ENCODE data around the gene PRX.
A peak's percentile ranks its signal among the peaks of the same experiment; 100 is the strongest.
"Not testable (repeated sequence)": the region's sequence is repeated elsewhere in the genome, so short reads cannot be mapped to it uniquely, and the experiment has no call there.

The PRX gene

DNA sequence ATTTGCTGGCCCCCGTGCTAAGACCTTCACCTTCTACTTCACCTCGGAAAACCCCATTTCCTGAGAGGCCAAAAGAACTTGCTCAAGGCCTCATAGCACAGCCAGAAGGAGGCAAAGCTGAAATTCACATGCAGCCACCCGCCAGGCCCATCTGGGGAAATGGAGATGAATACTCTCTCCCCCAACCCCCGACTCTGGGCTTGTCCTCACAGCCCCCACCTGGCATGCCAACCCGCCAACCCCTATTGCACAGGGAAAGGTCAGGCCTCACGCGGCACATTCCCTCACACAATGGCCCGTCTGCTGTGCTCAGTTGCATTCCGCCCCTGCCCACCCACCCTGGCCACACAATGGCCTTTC lies 3.2 kb downstream of the PRX start:
- no peak for DNase-seq
- no peaks in the 10 kb centered on the region for H3K36me3 ChIP-seq
- H3K4me3 ChIP-seq: no peak overlapping the region
- intact Hi-C loops (cut with DNase I; ENCODE audit: low total_unique reads): no loop called here
- TF ChIP-seq CTCF (IDR thresholded peaks at IDR 0.05): no peak
- H3K27me3 ChIP-seq: no peaks in the 10 kb centered on the region
- peaks cover 0 to 16% (median 13%) of the 10 kb centered on the region in 4 donors for H3K4me1 ChIP-seq
- H3K27ac ChIP-seq: no peak overlapping the region
- H3K9me3 ChIP-seq: no peaks in the 10 kb centered on the region

- H3K36me3 ChIP-seq; DNase-seq; intact Hi-C loops (cut with DNase I; ENCODE audit: low total_unique reads); H3K4me3 ChIP-seq; H3K9me3 ChIP-seq; H3K27me3 ChIP-seq; H3K27ac ChIP-seq: not testable (repeated sequence)
- H3K4me1 ChIP-seq: peaks cover 0 to 23% (median 11%) of the 10 kb centered on the region in 4 donors
These were observed 4.6 kb downstream of the PRX start for GRCh38 chr19:40408598-40408925.

- Histone ChIP-seq H3K36me3 (no peaks in the 10 kb centered on the region), H3K9me3 (no peaks in the 10 kb centered on the region), H3K27me3 (no peaks in the 10 kb centered on the region), H3K4me1 (peaks cover 0 to 28% (median 14%) of the 10 kb centered on the region in 4 donors), H3K4me3 (no peak overlapping the region), H3K27ac (no peak overlapping the region)
- intact Hi-C loops (cut with DNase I; ENCODE audit: low total_unique reads): no loop called here
- no peak for TF ChIP-seq CTCF (IDR thresholded peaks at IDR 0.05)
- DNase-seq: no peak
These were observed 5.2 kb downstream of the PRX start for GRCh38 chr19:40407714-40408597.

DNA sequence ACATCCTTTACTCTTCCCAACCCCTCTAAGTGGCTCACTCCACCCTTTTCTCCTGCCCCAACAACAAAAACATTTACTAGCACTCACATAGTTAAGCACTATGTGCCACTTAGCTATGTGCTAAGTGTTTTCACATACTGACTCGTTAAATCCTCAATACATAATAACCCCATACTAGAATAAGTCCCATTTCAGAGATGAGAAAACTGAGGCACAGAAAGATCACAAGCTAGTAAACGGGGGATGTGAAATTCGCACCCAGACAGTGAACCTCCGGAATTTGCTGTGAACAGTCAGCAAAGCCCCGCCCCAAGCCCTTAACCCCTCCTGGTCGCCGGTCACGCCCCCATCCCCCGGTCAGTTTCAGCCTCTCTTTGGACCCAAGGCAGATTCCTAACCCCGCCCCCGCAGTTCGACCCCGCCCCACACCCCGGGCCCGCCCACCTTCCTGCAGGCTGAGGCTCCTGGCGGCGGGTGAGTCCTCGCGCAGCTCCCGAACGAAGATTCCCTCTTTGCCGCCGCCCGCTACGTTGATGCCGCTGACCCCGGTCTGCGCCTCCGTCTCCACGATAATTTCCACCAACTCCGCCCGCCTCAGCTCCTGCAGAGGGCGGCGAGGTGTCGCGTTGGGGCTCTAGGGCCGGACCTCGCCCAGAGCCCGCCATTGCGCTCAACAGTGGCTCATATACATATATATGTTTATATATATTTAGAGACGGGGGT lies 9.8 kb downstream of the PRX start:
- Histone ChIP-seq H3K4me3 (peak overlapping the region; percentile 63 to 77), H3K36me3 (no peaks in the 10 kb centered on the region), H3K4me1 (peaks cover 0 to 17% (median 6%) of the 10 kb centered on the region in 4 donors), H3K27me3 (no peaks in the 10 kb centered on the region), H3K9me3 (no peaks in the 10 kb centered on the region), H3K27ac (peak overlapping the region; percentile 77 to 82)
- TF ChIP-seq CTCF (IDR thresholded peaks at IDR 0.05): no peak
- peak; percentile 91 to 92 for DNase-seq
- intact Hi-C loops (cut with DNase I; ENCODE audit: low total_unique reads): no loop called here

- no peak overlapping the region for H3K27ac ChIP-seq
- DNase-seq: no peak
- no peak for TF ChIP-seq CTCF (IDR thresholded peaks at IDR 0.05)
- peaks cover 0 to 17% (median 6%) of the 10 kb centered on the region in 4 donors for H3K4me1 ChIP-seq
- peaks cover 0 to 16% (median 4%) of the 10 kb centered on the region in 3 donors for H3K36me3 ChIP-seq
- no peaks in the 10 kb centered on the region for H3K27me3 ChIP-seq
- no peak overlapping the region for H3K4me3 ChIP-seq
- no peaks in the 10 kb centered on the region for H3K9me3 ChIP-seq
- intact Hi-C loops (cut with DNase I; ENCODE audit: low total_unique reads): no loop called here
These were observed 12.6 kb downstream of the PRX start for GRCh38 chr19:40400559-40400958.
